GM12878 (cell line): Measurements from ENCODE around the gene TMEM44. TPM values are rescaled to one million over a fixed set of nuclear protein-coding genes. Genes with fewer than 3 reads are reported as not detected.

Experiments used
- ASH2L ChIP-seq: fragments of 300-600, 200-600 bp; sonication (generic); IDR thresholded peaks from 2 replicates; pipeline ENCODE4 v1.6.1; 2017; ENCODE audit warnings: low read depth, mild to moderate bottlenecking, borderline replicate concordance
- BHLHE40 ChIP-seq, 2 experiments: fragments of 450-650 bp in 1 of 2; IDR thresholded peaks; 2 replicates each; pipeline ENCODE4 v1.6.1; 2011 to 2017; ENCODE audit warnings: low read depth in 2 of 2, borderline replicate concordance in 1 of 2, improper control_type of control experiment in 1 of 2, low read length in 1 of 2, mild to moderate bottlenecking in 1 of 2
- CBX3 ChIP-seq: fragments of 200-600 bp; sonication (generic); IDR thresholded peaks from 2 replicates; pipeline ENCODE4 v1.6.1; 2016; ENCODE audit warnings: low read depth, borderline replicate concordance
- CREM ChIP-seq: IDR thresholded peaks from 2 replicates; pipeline ENCODE4 v1.6.1; 2014; ENCODE audit warnings: antibody characterized with exemption, low read depth
- E4F1 ChIP-seq: fragments of 450-650 bp; IDR thresholded peaks from 2 replicates; pipeline ENCODE4 v1.6.1; 2018; ENCODE audit warnings: borderline replicate concordance, mild to moderate bottlenecking; ENCODE audit not compliant: partially characterized antibody
- NFYB ChIP-seq: IDR thresholded peaks from 2 replicates; pipeline ENCODE4 v1.6.1; 2011; ENCODE audit warnings: low read depth, mild to moderate bottlenecking, low read length, improper control_type of control experiment, moderate library complexity; ENCODE audit not compliant: insufficient read depth
- NR2C2 ChIP-seq: IDR thresholded peaks from 2 replicates; pipeline ENCODE4 v1.6.1; 2011; ENCODE audit warnings: borderline replicate concordance, low read depth; ENCODE audit not compliant: control insufficient read depth, insufficient read length
- NR2F1 ChIP-seq: fragments of 450-650 bp; conservative IDR thresholded peaks from 2 replicates; pipeline ENCODE4 v1.6.1; 2017; ENCODE audit warnings: mild to moderate bottlenecking
- RCOR1 ChIP-seq: conservative IDR thresholded peaks from 2 replicates; pipeline ENCODE4 v1.6.1; 2012; ENCODE audit warnings: low read depth, low read length, improper control_type of control experiment
- SUZ12 ChIP-seq: fragments of 200-600 bp; sonication (generic); IDR thresholded peaks from one replicate; pipeline ENCODE4 v1.6.1; 2018; ENCODE audit warnings: antibody characterized with exemption, mild to moderate bottlenecking; ENCODE audit not compliant: unreplicated experiment
- ZNF24 ChIP-seq: fragments of 450-650 bp; IDR thresholded peaks from 2 replicates; pipeline ENCODE4 v1.6.1; 2017; ENCODE audit warnings: antibody characterized with exemption, mild to moderate bottlenecking
- ZSCAN29 ChIP-seq: fragments of 450-650 bp; IDR thresholded peaks from 2 replicates; pipeline ENCODE4 v1.6.1; 2017; ENCODE audit warnings: mild to moderate bottlenecking, moderate library complexity
- polyA plus RNA-seq, 11 experiments: library from polyadenylated mRNA; depleted of rRNA in 4 of 11; unstranded in 6 of 11; stranded (reverse) in 5 of 11; fragments of >200 nt; fragmentation: Nextera tagmentation in 4 of 11; fragmentation: Illumina TruSeq in 1 of 11; extraction: Ambion mirVana in 4 of 11; extraction: Trizol in 1 of 11; gene quantifications; 1 replicate in 1 of 11; 2 replicates in 10 of 11; pipeline versions ENCODE4 v1.2.1 to v1.2.3, GENCODE V29; 2011 to 2016; ENCODE audit warnings: inconsistent platforms in 2 of 11, missing spikeins in 2 of 11, low read depth in 1 of 11
- total RNA-seq, 4 experiments: library from RNA; depleted of rRNA in 3 of 4; stranded (reverse); fragments of >200 nt in 3 of 4; fragmentation: Illumina TruSeq in 1 of 4; extraction: Trizol in 1 of 4; gene quantifications; 2 replicates each; pipeline versions ENCODE4 v1.2.1 to v1.2.3, GENCODE V29; 2013 to 2021
- TF ChIP-seq, protein P1 (sequence below): IDR thresholded peaks from 2 replicates; pipeline ENCODE4 v1.6.1; 2011; ENCODE audit warnings: low read depth, low read length, improper control_type of control experiment, borderline replicate concordance
- TF ChIP-seq, protein P2 (sequence below): IDR thresholded peaks from 2 replicates; pipeline ENCODE4 v1.6.1; 2012; ENCODE audit warnings: improper control_type of control experiment, low read depth, low read length; ENCODE audit not compliant: insufficient replicate concordance
- TF ChIP-seq, protein P3 (sequence below): IDR thresholded peaks from 2 replicates; pipeline ENCODE4 v1.6.1; 2012; ENCODE audit warnings: low read length, inconsistent platforms

Gene TMEM44
- total and polyA plus RNA-seq, 10 of the 15 experiments (the other 5 are each of a cell fraction or from before 2014, with no cell fraction given), result 0.57 to 8.3 (median 3.6) TPM

- TF ChIP-seq, protein P1, sequence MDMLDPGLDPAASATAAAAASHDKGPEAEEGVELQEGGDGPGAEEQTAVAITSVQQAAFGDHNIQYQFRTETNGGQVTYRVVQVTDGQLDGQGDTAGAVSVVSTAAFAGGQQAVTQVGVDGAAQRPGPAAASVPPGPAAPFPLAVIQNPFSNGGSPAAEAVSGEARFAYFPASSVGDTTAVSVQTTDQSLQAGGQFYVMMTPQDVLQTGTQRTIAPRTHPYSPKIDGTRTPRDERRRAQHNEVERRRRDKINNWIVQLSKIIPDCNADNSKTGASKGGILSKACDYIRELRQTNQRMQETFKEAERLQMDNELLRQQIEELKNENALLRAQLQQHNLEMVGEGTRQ, result no peak
- TF ChIP-seq ZNF24, result no peak; the same call in 1 of the 2 replicates
- TF ChIP-seq, protein P2, sequence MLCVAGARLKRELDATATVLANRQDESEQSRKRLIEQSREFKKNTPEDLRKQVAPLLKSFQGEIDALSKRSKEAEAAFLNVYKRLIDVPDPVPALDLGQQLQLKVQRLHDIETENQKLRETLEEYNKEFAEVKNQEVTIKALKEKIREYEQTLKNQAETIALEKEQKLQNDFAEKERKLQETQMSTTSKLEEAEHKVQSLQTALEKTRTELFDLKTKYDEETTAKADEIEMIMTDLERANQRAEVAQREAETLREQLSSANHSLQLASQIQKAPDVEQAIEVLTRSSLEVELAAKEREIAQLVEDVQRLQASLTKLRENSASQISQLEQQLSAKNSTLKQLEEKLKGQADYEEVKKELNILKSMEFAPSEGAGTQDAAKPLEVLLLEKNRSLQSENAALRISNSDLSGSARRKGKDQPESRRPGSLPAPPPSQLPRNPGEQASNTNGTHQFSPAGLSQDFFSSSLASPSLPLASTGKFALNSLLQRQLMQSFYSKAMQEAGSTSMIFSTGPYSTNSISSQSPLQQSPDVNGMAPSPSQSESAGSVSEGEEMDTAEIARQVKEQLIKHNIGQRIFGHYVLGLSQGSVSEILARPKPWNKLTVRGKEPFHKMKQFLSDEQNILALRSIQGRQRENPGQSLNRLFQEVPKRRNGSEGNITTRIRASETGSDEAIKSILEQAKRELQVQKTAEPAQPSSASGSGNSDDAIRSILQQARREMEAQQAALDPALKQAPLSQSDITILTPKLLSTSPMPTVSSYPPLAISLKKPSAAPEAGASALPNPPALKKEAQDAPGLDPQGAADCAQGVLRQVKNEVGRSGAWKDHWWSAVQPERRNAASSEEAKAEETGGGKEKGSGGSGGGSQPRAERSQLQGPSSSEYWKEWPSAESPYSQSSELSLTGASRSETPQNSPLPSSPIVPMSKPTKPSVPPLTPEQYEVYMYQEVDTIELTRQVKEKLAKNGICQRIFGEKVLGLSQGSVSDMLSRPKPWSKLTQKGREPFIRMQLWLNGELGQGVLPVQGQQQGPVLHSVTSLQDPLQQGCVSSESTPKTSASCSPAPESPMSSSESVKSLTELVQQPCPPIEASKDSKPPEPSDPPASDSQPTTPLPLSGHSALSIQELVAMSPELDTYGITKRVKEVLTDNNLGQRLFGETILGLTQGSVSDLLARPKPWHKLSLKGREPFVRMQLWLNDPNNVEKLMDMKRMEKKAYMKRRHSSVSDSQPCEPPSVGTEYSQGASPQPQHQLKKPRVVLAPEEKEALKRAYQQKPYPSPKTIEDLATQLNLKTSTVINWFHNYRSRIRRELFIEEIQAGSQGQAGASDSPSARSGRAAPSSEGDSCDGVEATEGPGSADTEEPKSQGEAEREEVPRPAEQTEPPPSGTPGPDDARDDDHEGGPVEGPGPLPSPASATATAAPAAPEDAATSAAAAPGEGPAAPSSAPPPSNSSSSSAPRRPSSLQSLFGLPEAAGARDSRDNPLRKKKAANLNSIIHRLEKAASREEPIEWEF, result no peak
- TF ChIP-seq CREM, result no peak
- TF ChIP-seq NFYB, result no peak
- TF ChIP-seq RCOR1, result no peak
- no peak for TF ChIP-seq CBX3
- TF ChIP-seq, protein P3, sequence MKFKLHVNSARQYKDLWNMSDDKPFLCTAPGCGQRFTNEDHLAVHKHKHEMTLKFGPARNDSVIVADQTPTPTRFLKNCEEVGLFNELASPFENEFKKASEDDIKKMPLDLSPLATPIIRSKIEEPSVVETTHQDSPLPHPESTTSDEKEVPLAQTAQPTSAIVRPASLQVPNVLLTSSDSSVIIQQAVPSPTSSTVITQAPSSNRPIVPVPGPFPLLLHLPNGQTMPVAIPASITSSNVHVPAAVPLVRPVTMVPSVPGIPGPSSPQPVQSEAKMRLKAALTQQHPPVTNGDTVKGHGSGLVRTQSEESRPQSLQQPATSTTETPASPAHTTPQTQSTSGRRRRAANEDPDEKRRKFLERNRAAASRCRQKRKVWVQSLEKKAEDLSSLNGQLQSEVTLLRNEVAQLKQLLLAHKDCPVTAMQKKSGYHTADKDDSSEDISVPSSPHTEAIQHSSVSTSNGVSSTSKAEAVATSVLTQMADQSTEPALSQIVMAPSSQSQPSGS, result no peak
- peak; percentile 91 for TF ChIP-seq NR2F1
- TF ChIP-seq SUZ12, result no peak
- no peak for TF ChIP-seq E4F1
- TF ChIP-seq ZSCAN29, result no peak
- peak in 1 of 2 experiments; percentile 60; a peak in 2 of 4 replicates for TF ChIP-seq BHLHE40 (IDR thresholded peaks at IDR 0.05; ENCODE audit: borderline replicate concordance in 1 of 2, low read depth in 2 of 2, low read length in 1 of 2)
- TF ChIP-seq NR2C2, result no peak
- TF ChIP-seq ASH2L, result no peak
Measured at GRCh38 chr3:194633349-194634004, at the start of gene TMEM44 (continued).
